Spleen (tissue), 7 donors: ENCODE results near the gene DPYSL3.

Experiments
- POLR2A ChIP-seq, 3 donors: fragments of 450-650 bp; IDR thresholded peaks; one replicate each; pipeline ENCODE4 v1.5.1; 2017; ENCODE audit warnings: antibody characterized with exemption in 3 of 3, mild to moderate bottlenecking in 1 of 3
- POLR2AphosphoS5 ChIP-seq, 3 donors: sonication (generic); formaldehyde crosslinking; IDR thresholded peaks; one replicate each; pipeline ENCODE4 v1.5.1; 2017; ENCODE audit warnings: antibody characterized with exemption in 3 of 3
- TF ChIP-seq, protein P1 (sequence below), 11 experiments: fragments of 200-600 bp in 7 of 11; fragments of 450-650 bp in 4 of 11; sonication (generic) in 4 of 11; IDR thresholded peaks in 8 of 11; conservative IDR thresholded peaks in 3 of 11; 1 replicate in 7 of 11; 2 replicates in 4 of 11; pipeline versions ENCODE4 v1.4.0 to v1.8.0; 2016 to 2021; ENCODE audit warnings: antibody characterized with exemption in 11 of 11, inconsistent platforms in 4 of 11, mild to moderate bottlenecking in 1 of 11
- donor health status: DM: no; HTN: no; CAD: no; lungs with moderate emphysema.
- donor health status: DM: no; HTN: no; CAD: no.
- donor health status: DM: no; HTN: no; CAD: no.

DNA sequence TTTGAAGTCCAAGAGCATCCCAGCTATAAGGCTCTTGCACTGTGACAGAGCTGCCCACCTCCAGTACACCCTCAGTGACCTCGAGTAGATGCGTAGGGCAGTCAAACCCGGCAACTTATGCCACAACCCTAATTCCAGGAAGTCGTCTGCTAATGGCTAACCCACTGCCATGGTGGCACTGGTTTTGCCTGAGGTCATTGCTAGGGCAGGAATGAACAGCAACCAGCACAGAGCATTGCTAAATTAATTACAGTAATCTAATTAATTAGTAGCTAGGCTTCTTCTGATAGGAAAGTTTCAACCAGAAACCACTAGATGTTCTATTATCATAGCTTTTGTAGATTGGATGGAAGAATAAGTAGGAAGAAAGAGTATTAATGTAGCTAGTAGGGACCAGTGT, 122.8 kb downstream of the DPYSL3 start:
- TF ChIP-seq, protein P1, sequence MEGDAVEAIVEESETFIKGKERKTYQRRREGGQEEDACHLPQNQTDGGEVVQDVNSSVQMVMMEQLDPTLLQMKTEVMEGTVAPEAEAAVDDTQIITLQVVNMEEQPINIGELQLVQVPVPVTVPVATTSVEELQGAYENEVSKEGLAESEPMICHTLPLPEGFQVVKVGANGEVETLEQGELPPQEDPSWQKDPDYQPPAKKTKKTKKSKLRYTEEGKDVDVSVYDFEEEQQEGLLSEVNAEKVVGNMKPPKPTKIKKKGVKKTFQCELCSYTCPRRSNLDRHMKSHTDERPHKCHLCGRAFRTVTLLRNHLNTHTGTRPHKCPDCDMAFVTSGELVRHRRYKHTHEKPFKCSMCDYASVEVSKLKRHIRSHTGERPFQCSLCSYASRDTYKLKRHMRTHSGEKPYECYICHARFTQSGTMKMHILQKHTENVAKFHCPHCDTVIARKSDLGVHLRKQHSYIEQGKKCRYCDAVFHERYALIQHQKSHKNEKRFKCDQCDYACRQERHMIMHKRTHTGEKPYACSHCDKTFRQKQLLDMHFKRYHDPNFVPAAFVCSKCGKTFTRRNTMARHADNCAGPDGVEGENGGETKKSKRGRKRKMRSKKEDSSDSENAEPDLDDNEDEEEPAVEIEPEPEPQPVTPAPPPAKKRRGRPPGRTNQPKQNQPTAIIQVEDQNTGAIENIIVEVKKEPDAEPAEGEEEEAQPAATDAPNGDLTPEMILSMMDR (IDR thresholded peaks at IDR 0.05 in 8 of 11, conservative IDR thresholded peaks at IDR 0.05 in 3 of 11): no peak
- TF ChIP-seq POLR2AphosphoS5 (IDR thresholded peaks at IDR 0.05): no peak
- no peak for TF ChIP-seq POLR2A (IDR thresholded peaks at IDR 0.05)
